PC-9 (cell line): ENCODE measurements around the gene SLC25A26.

Source experiments
- EZH2 ChIP-seq: fragments of 200-600 bp; sonication (generic); IDR thresholded peaks from 2 replicates; pipeline ENCODE4 v1.8.0; 2017; ENCODE audit warnings: antibody characterized with exemption, low read depth
- TF ChIP-seq, protein P1 (sequence below): fragments of 200-600 bp; sonication (generic); conservative IDR thresholded peaks from 2 replicates; pipeline ENCODE4 v1.6.1; 2017; ENCODE audit warnings: mixed run types, antibody characterized with exemption, mild to moderate bottlenecking, moderate library complexity

DNA sequence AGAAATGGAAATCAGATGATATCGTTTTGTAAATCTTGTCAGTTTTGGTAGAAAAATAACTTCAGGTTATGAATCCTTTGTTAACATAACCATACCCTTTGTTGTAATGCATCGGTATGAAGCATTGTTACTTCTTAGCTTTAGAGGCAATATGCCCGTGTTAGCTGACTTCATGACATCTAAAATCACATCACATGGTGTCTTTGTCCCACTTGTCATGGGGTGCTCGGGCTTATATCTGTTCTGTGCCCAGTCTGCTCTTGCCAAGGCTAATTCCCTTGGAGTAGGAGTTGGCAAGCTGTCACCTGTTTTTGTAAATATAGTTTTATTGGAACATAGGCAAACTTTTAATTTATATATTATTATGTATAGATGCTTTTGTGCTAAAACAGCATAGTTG is 39.6 kb downstream of the SLC25A26 start:
- TF ChIP-seq, protein P1, sequence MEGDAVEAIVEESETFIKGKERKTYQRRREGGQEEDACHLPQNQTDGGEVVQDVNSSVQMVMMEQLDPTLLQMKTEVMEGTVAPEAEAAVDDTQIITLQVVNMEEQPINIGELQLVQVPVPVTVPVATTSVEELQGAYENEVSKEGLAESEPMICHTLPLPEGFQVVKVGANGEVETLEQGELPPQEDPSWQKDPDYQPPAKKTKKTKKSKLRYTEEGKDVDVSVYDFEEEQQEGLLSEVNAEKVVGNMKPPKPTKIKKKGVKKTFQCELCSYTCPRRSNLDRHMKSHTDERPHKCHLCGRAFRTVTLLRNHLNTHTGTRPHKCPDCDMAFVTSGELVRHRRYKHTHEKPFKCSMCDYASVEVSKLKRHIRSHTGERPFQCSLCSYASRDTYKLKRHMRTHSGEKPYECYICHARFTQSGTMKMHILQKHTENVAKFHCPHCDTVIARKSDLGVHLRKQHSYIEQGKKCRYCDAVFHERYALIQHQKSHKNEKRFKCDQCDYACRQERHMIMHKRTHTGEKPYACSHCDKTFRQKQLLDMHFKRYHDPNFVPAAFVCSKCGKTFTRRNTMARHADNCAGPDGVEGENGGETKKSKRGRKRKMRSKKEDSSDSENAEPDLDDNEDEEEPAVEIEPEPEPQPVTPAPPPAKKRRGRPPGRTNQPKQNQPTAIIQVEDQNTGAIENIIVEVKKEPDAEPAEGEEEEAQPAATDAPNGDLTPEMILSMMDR, result no peak
- TF ChIP-seq EZH2, result no peak
